ENCODE results near the gene PARP9. TPM values are rescaled to one million over a fixed set of nuclear protein-coding genes. Genes with fewer than 3 reads are reported as not detected.
A peak's percentile ranks its signal among the peaks of the same experiment; 100 is the strongest.
"Not testable (repeated sequence)": the region's sequence is repeated elsewhere in the genome, so short reads cannot be mapped to it uniquely, and the experiment has no call there.

Gene PARP9
- total RNA-seq, 3 donors from 2014 or later (not counting 1 experiment from before 2014, with no cell fraction given) = 23.8 to 41.1 (median 38.5) TPM

DNA sequence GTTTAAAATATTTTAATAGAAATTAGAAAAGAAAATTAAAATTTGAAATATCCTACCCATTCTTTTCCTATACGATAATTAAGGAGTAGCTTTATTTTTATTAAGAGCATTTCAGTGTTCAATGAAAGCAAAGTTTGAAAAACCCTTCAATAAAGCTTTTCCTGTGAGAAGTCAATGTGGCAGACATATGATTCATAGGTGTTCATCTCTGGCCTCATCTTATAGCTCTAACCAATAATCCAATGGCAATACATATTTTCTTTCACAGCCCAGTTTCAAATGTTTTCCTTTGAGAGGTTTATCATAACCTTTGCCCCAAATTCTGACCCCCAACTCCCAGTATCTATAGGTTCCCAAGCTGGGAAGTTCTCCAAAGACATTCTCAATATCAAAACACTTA, 57.6 kb downstream of the PARP9 start:
- intact Hi-C loops (cut with micrococcal nuclease) = no loop called here
- H3K27ac Mint-ChIP-seq = peak overlapping the region; percentile 70 to 75
- ATAC-seq = peak; percentile 43 to 72 (median 45)

DNA sequence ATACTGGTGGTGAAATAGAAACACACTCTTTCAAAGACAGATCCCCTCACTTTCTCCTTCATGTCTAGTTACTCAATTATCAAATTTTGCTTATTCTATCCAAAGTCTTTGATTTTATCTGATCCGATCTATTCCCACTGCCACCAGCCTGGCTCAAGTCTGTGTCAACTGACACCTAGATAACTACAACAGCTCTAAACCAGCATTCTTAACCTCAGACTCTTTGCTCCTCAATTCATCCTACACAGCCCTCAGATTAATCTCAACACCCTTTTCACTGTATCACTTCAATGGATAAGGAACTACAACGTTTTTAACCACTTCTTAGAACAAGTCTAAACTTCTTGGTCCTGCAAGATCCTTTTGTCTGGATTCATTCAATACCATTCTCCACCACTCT, 58.4 kb downstream of the PARP9 start:
- Histone ChIP-seq H3K4me1 (ENCODE audit: control insufficient read depth, insufficient read depth, low read length) (peaks cover 8% of the 10 kb centered on the region), H3K27ac (ENCODE audit: low read length) (no peak overlapping the region), H3K4me3 (ENCODE audit: low read length) (no peak overlapping the region), H3K27me3 (ENCODE audit: control insufficient read depth, insufficient read depth, low read length) (no peaks in the 10 kb centered on the region), H3K36me3 (ENCODE audit: control insufficient read depth, insufficient read depth, low read length) (no peaks in the 10 kb centered on the region), H3K9me3 (ENCODE audit: control insufficient read depth, insufficient read depth, low read length) (no peaks in the 10 kb centered on the region)
- Mint-ChIP-seq H3K9me3 (no peaks in the 10 kb centered on the region), H3K4me1 (peaks cover 68 to 75% of the 10 kb centered on the region in 2 donors), H3K27me3 (ENCODE audit: low read depth in 2 of 2) (no peaks in the 10 kb centered on the region), H3K36me3 (no peaks in the 10 kb centered on the region), H3K4me3 (no peak overlapping the region), H3K27ac (peak overlapping the region; percentile 5 to 25)
- ATAC-seq = no peak
- TF ChIP-seq, protein P1, sequence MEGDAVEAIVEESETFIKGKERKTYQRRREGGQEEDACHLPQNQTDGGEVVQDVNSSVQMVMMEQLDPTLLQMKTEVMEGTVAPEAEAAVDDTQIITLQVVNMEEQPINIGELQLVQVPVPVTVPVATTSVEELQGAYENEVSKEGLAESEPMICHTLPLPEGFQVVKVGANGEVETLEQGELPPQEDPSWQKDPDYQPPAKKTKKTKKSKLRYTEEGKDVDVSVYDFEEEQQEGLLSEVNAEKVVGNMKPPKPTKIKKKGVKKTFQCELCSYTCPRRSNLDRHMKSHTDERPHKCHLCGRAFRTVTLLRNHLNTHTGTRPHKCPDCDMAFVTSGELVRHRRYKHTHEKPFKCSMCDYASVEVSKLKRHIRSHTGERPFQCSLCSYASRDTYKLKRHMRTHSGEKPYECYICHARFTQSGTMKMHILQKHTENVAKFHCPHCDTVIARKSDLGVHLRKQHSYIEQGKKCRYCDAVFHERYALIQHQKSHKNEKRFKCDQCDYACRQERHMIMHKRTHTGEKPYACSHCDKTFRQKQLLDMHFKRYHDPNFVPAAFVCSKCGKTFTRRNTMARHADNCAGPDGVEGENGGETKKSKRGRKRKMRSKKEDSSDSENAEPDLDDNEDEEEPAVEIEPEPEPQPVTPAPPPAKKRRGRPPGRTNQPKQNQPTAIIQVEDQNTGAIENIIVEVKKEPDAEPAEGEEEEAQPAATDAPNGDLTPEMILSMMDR (IDR thresholded peaks at IDR 0.05) = no peak
- intact Hi-C loops (cut with micrococcal nuclease) = no loop called here
- WGBS (ENCODE audit: insufficient coverage) = 85% methylated on average over 2 of the region's 2 CpGs
- DNase-seq = no peak

More for the DNA sequence above, 57.6 kb downstream of the PARP9 start:
- no peaks in the 10 kb centered on the region for H3K9me3 ChIP-seq (ENCODE audit: control insufficient read depth, insufficient read depth, low read length)
- peaks cover 68 to 75% of the 10 kb centered on the region in 2 donors for H3K4me1 Mint-ChIP-seq
- H3K4me3 Mint-ChIP-seq = peak overlapping the region; percentile 25
- TF ChIP-seq, protein P1 (IDR thresholded peaks at IDR 0.05) = no peak
- no peaks in the 10 kb centered on the region for H3K27me3 ChIP-seq (ENCODE audit: control insufficient read depth, insufficient read depth, low read length)
- H3K36me3 ChIP-seq (ENCODE audit: control insufficient read depth, insufficient read depth, low read length) = no peaks in the 10 kb centered on the region
- H3K9me3 Mint-ChIP-seq = no peaks in the 10 kb centered on the region
- H3K36me3 Mint-ChIP-seq = no peaks in the 10 kb centered on the region
- DNase-seq = no peak
- no peak overlapping the region for H3K27ac ChIP-seq (ENCODE audit: low read length)
- H3K4me3 ChIP-seq (ENCODE audit: low read length) = no peak overlapping the region
- no CpG with 5 or more reads among the region's 1 CpG for WGBS (ENCODE audit: insufficient coverage)
- no peaks in the 10 kb centered on the region for H3K27me3 Mint-ChIP-seq (ENCODE audit: low read depth in 2 of 2)
- H3K4me1 ChIP-seq (ENCODE audit: control insufficient read depth, insufficient read depth, low read length) = peaks cover 3% of the 10 kb centered on the region

DNA sequence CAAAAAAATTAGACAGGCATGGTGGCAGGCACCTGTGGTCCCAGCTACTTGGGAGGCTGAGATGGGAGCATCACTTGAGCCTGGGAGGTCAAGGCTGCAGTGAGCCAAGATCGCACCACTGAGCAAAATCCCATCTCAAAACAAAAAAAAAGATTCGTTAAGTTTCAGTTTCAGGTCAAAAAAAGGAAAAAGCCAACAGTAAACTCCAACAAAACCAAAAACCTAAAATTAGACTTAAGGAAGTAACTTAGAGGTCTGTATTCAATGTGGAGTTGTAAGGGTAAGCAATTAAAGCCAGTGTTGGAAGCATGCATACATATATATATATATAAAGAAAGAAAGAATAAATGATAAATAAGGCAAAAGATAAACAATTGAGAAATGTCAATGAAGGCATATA, 61.2 kb downstream of the PARP9 start:
- H3K27me3 Mint-ChIP-seq (ENCODE audit: low read depth in 2 of 2) = no peaks in the 10 kb centered on the region
- peaks cover 64 to 75% of the 10 kb centered on the region in 2 donors for H3K4me1 Mint-ChIP-seq
- no peak overlapping the region for H3K4me3 Mint-ChIP-seq
- no peaks in the 10 kb centered on the region for H3K9me3 Mint-ChIP-seq
- Histone ChIP-seq H3K36me3 (ENCODE audit: control insufficient read depth, insufficient read depth, low read length) (no peaks in the 10 kb centered on the region), H3K27me3 (ENCODE audit: control insufficient read depth, insufficient read depth, low read length) (no peaks in the 10 kb centered on the region), H3K27ac (ENCODE audit: low read length) (no peak overlapping the region), H3K4me1 (ENCODE audit: control insufficient read depth, insufficient read depth, low read length) (peaks cover 8% of the 10 kb centered on the region), H3K4me3 (ENCODE audit: low read length) (no peak overlapping the region), H3K9me3 (ENCODE audit: control insufficient read depth, insufficient read depth, low read length) (no peaks in the 10 kb centered on the region)
- H3K27ac Mint-ChIP-seq = peak overlapping the region; percentile 73 to 74
- WGBS (ENCODE audit: insufficient coverage) = no CpG with 5 or more reads among the region's 2 CpGs
- no peaks in the 10 kb centered on the region for H3K36me3 Mint-ChIP-seq
- ATAC-seq (no peak), DNase-seq (no peak)
- intact Hi-C loops (cut with micrococcal nuclease) = loop anchor here (5.0 kb wide), 1 partner anchor 41 kb away; no protein-coding TSS in a partner anchor
- TF ChIP-seq, protein P1 (IDR thresholded peaks at IDR 0.05) = no peak

DNA sequence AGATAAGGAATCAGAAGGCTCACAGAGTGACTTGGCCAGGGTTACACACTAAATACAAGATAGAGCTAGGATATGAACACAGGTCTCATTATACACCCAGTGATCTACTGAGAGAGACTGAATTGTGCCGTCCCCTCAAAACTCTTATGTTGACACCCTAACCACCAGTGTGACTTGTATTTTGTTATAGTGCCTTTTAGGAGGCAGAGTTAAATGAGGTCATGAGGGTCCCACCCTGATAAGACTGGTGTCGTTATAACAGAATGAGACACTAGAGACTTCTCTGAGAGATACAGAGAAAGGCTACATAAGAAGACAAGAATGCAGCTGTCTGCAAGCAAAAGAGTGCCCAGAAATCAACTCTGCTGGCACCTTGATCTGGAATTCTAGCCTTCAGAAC, 62.0 kb downstream of the PARP9 start:
- no peak for DNase-seq
- TF ChIP-seq, protein P1 (IDR thresholded peaks at IDR 0.05) = no peak
- H3K9me3 ChIP-seq (ENCODE audit: control insufficient read depth, insufficient read depth, low read length) = no peaks in the 10 kb centered on the region
- H3K4me1 ChIP-seq (ENCODE audit: control insufficient read depth, insufficient read depth, low read length) = peaks cover 8% of the 10 kb centered on the region
- peaks cover 72 to 79% of the 10 kb centered on the region in 2 donors for H3K4me1 Mint-ChIP-seq
- H3K27ac Mint-ChIP-seq = peak overlapping the region; percentile 73 to 74
- H3K27me3 ChIP-seq (ENCODE audit: control insufficient read depth, insufficient read depth, low read length) = no peaks in the 10 kb centered on the region
- H3K27ac ChIP-seq (ENCODE audit: low read length) = no peak overlapping the region
- H3K36me3 Mint-ChIP-seq = no peaks in the 10 kb centered on the region
- 25% methylated on average over 1 of the region's 2 CpGs for WGBS (ENCODE audit: insufficient coverage)
- H3K4me3 Mint-ChIP-seq = peak overlapping the region; percentile 63
- H3K36me3 ChIP-seq (ENCODE audit: control insufficient read depth, insufficient read depth, low read length) = no peaks in the 10 kb centered on the region
- ATAC-seq = peak; percentile 72 to 80 (median 74)
- H3K4me3 ChIP-seq (ENCODE audit: low read length) = no peak overlapping the region
- no peaks in the 10 kb centered on the region for H3K27me3 Mint-ChIP-seq (ENCODE audit: low read depth in 2 of 2)
- intact Hi-C loops (cut with micrococcal nuclease) = loop anchor here (5.0 kb wide), 1 partner anchor 40 kb away; no protein-coding TSS in a partner anchor
- H3K9me3 Mint-ChIP-seq = no peaks in the 10 kb centered on the region

DNA sequence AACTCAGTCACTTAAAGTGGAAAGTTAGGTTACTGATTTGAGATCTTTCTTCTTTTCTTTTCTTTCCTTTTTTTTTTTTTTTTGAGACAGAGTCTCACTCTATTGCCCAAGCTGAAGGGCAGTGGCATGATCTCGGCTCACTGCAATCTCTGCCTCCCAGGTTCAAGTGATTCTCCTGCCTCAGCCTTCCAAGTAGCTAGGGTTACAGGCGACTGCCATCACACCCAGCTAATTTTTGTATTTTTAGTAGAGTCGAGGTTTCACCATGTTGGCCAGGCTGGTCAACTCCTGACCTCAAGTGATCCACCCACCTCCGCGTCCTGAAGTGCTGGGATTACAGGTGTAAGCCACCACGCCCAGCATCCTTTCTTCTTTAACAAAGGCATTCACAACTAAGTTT, 63.1 kb downstream of the PARP9 start:
- H3K9me3 ChIP-seq (ENCODE audit: control insufficient read depth, insufficient read depth, low read length); H3K36me3 ChIP-seq (ENCODE audit: control insufficient read depth, insufficient read depth, low read length); H3K36me3 Mint-ChIP-seq; H3K9me3 Mint-ChIP-seq; H3K27me3 ChIP-seq (ENCODE audit: control insufficient read depth, insufficient read depth, low read length); H3K27ac ChIP-seq (ENCODE audit: low read length); H3K27me3 Mint-ChIP-seq (ENCODE audit: low read depth in 2 of 2); DNase-seq; H3K4me3 ChIP-seq (ENCODE audit: low read length); ATAC-seq: not testable (repeated sequence)
- intact Hi-C loops (cut with micrococcal nuclease) = loop anchor here (5.0 kb wide), 1 partner anchor 39 kb away; no protein-coding TSS in a partner anchor
- peaks cover 71 to 73% of the 10 kb centered on the region in 2 donors for H3K4me1 Mint-ChIP-seq
- H3K4me1 ChIP-seq (ENCODE audit: control insufficient read depth, insufficient read depth, low read length) = peaks cover 12% of the 10 kb centered on the region
- peak overlapping the region; percentile 25 for H3K4me3 Mint-ChIP-seq
- H3K27ac Mint-ChIP-seq = peak overlapping the region; percentile 73 to 74
- WGBS (ENCODE audit: insufficient coverage) = 49% methylated on average over 6 of the region's 6 CpGs
